A673 (cell line): Measurements from ENCODE around the gene NUP42. TPM values are rescaled to one million over a fixed set of nuclear protein-coding genes. Genes with fewer than 3 reads are reported as not detected.
"Not testable (repeated sequence)": the region's sequence is repeated elsewhere in the genome, so short reads cannot be mapped to it uniquely, and the experiment has no call there.

Experiments used
- BruUV-seq: library from RNA; stranded (reverse); fragments of 400-500 nt; replicated peaks from 2 replicates; lab custom pipeline; 2021; lab: Mats Ljungman, UMichigan
- CTCF ChIA-PET: fragments of 300-600 bp; sonication (Branson Sonifier 250); formaldehyde crosslinking; loops from one replicate; lab custom pipeline; 2022; ENCODE audit warnings: antibody characterized with exemption; lab: Charles Lee
- POLR2A ChIA-PET: fragments of 300-600 bp; sonication (Branson Sonifier 250); formaldehyde crosslinking; loops from one replicate; lab custom pipeline; 2022; ENCODE audit warnings: antibody characterized with exemption; ENCODE audit not compliant: low non-redundant PET; lab: Charles Lee
- DNase-seq: peaks from one replicate; pipeline ENCODE4 v3.0.0-alpha.2; 2015; ENCODE audit warnings: low spot score
- H3K27ac ChIP-seq: fragments of 200-600 bp; sonication (generic); 2 replicates; pipeline ENCODE4 v1.5.1; 2016; ENCODE audit warnings: mixed run types, low read depth, mild to moderate bottlenecking, mixed read lengths, antibody characterized with exemption, low read length; ENCODE audit not compliant: poor library complexity, severe bottlenecking
- H3K27me3 ChIP-seq: fragments of 200-600 bp; sonication (generic); replicated peaks from 2 replicates; pipeline ENCODE4 v1.6.1; 2017; ENCODE audit warnings: mixed run types, low read depth, mild to moderate bottlenecking, mixed read lengths, antibody characterized with exemption, low read length; ENCODE audit not compliant: insufficient read depth, poor library complexity
- H3K36me3 ChIP-seq: fragments of 200-600 bp; sonication (generic); 2 replicates; pipeline ENCODE4 v1.6.1; 2016; ENCODE audit warnings: mixed run types, mild to moderate bottlenecking, mixed read lengths, antibody characterized with exemption, low read length; ENCODE audit not compliant: insufficient read depth, poor library complexity, severe bottlenecking
- H3K4me1 ChIP-seq: fragments of 200-600 bp; sonication (generic); 2 replicates; pipeline ENCODE4 v1.6.1; 2017; ENCODE audit warnings: mixed run types, mild to moderate bottlenecking, mixed read lengths, antibody characterized with exemption, low read length; ENCODE audit not compliant: insufficient read depth, poor library complexity, severe bottlenecking
- H3K4me3 ChIP-seq: fragments of 200-600 bp; sonication (generic); 2 replicates; pipeline ENCODE4 v1.5.1; 2016; ENCODE audit warnings: low read depth, mixed run types, mild to moderate bottlenecking, mixed read lengths, low read length; ENCODE audit not compliant: poor library complexity, severe bottlenecking
- H3K9me3 ChIP-seq: fragments of 200-600 bp; sonication (generic); 2 replicates; pipeline ENCODE4 v1.6.1; 2016; ENCODE audit warnings: mixed run types, low read depth, mild to moderate bottlenecking, mixed read lengths, antibody characterized with exemption, low read length; ENCODE audit not compliant: poor library complexity, severe bottlenecking
- CTCF ChIP-seq: fragments of 300-800, 200-600 bp; sonication (generic); conservative IDR thresholded peaks from 2 replicates; pipeline ENCODE4 v1.5.1; 2017; ENCODE audit warnings: low read depth, mild to moderate bottlenecking, antibody characterized with exemption, low read length, moderate library complexity, mixed read lengths
- EZH2 ChIP-seq: fragments of 200-600 bp; sonication (generic); IDR thresholded peaks from 2 replicates; pipeline ENCODE4 v1.6.1; 2017; ENCODE audit warnings: borderline replicate concordance, low read depth, mild to moderate bottlenecking, mixed read lengths, antibody characterized with exemption, low read length; ENCODE audit not compliant: poor library complexity, severe bottlenecking
- intact Hi-C: fragments of 100-400 bp; cut with micrococcal nuclease; formaldehyde crosslinking; loops from one replicate; pipeline ENCODE4 v1.10.0; 2022; ENCODE audit not compliant: unreplicated experiment
- total RNA-seq: library from RNA; stranded (reverse); gene quantifications from 2 replicates; pipeline ENCODE4 v1.2.3, GENCODE V29; 2021

The NUP42 gene
- total RNA-seq, 1 experiment from 2014 or later, result 38.2 TPM

GRCh38 chr7:23220690-23221305 is 39.0 kb downstream of the NUP42 start:
- DNase-seq, result no peak
- Histone ChIP-seq H3K27ac (no peak overlapping the region), H3K36me3 (no peaks in the 10 kb centered on the region), H3K9me3 (no peaks in the 10 kb centered on the region), H3K4me1 (no peaks in the 10 kb centered on the region), H3K4me3 (no peak overlapping the region), H3K27me3 (no peaks in the 10 kb centered on the region)
- intact Hi-C loops, result no loop called here
- BruUV-seq, result no TSS peak
- TF ChIP-seq EZH2, result no peak
- TF ChIP-seq CTCF, result no peak
- CTCF ChIA-PET, result no interaction called here
- POLR2A ChIA-PET, result interaction anchor here (0.6 kb wide), 1 partner anchor 1490 kb away, joined by 3 read pairs; no protein-coding TSS in a partner anchor

GRCh38 chr7:23222439-23223030 is 40.7 kb downstream of the NUP42 start:
- H3K4me3 ChIP-seq, result no peak overlapping the region
- no peaks in the 10 kb centered on the region for H3K4me1 ChIP-seq
- intact Hi-C loops, result no loop called here
- H3K27ac ChIP-seq, result no peak overlapping the region
- TF ChIP-seq EZH2 (no peak), CTCF (no peak)
- ChIA-PET CTCF (no interaction called here), POLR2A (no interaction called here)
- no peaks in the 10 kb centered on the region for H3K27me3 ChIP-seq
- no peaks in the 10 kb centered on the region for H3K9me3 ChIP-seq
- H3K36me3 ChIP-seq, result no peaks in the 10 kb centered on the region
- BruUV-seq, result no TSS peak
- no peak for DNase-seq

GRCh38 chr7:23224364-23224763 is 42.5 kb downstream of the NUP42 start:
- CTCF ChIA-PET, H3K4me3 ChIP-seq, H3K9me3 ChIP-seq, DNase-seq, BruUV-seq, intact Hi-C loops, H3K27ac ChIP-seq, H3K4me1 ChIP-seq, H3K27me3 ChIP-seq, POLR2A ChIA-PET, H3K36me3 ChIP-seq: not testable (repeated sequence)
